GM12875 (cell line): ENCODE measurements around the gene DIP2C.
"Not testable (repeated sequence)": the region's sequence is repeated elsewhere in the genome, so short reads cannot be mapped to it uniquely, and the experiment has no call there.

Experiments
- H3K4me3 ChIP-seq: one replicate; pipeline ENCODE4 v1.5.1; 2011; ENCODE audit warnings: low read depth, low read length, control low read depth
- TF ChIP-seq, protein P1 (sequence below): IDR thresholded peaks from 2 replicates; pipeline ENCODE4 v1.5.1; 2011; ENCODE audit warnings: low read depth, mild to moderate bottlenecking, control low read depth, inconsistent platforms, low read length, moderate library complexity, borderline replicate concordance; ENCODE audit not compliant: insufficient read depth

DIP2C gene

DNA sequence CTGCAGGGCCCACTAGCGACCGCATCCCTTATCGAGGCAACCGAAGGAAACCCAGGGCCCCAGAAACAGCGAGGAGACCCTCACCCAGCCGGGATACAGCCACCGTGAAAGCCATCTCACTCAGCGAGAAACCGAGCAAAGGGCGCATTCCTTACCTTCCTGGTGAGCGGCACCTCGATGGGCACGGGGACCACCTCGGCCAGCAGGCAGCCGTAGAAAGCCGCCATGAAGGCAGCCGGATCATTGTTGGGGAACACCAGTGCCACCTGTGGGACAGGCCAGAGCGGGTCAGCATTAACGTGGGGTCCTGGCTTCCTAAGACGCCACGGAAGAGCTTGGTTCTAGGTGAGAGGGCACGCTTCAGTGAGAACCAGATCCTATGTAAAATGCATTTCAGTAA, 290.5 kb downstream of the DIP2C start:
- H3K4me3 ChIP-seq: no peak overlapping the region
- TF ChIP-seq, protein P1, sequence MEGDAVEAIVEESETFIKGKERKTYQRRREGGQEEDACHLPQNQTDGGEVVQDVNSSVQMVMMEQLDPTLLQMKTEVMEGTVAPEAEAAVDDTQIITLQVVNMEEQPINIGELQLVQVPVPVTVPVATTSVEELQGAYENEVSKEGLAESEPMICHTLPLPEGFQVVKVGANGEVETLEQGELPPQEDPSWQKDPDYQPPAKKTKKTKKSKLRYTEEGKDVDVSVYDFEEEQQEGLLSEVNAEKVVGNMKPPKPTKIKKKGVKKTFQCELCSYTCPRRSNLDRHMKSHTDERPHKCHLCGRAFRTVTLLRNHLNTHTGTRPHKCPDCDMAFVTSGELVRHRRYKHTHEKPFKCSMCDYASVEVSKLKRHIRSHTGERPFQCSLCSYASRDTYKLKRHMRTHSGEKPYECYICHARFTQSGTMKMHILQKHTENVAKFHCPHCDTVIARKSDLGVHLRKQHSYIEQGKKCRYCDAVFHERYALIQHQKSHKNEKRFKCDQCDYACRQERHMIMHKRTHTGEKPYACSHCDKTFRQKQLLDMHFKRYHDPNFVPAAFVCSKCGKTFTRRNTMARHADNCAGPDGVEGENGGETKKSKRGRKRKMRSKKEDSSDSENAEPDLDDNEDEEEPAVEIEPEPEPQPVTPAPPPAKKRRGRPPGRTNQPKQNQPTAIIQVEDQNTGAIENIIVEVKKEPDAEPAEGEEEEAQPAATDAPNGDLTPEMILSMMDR: no peak

DNA sequence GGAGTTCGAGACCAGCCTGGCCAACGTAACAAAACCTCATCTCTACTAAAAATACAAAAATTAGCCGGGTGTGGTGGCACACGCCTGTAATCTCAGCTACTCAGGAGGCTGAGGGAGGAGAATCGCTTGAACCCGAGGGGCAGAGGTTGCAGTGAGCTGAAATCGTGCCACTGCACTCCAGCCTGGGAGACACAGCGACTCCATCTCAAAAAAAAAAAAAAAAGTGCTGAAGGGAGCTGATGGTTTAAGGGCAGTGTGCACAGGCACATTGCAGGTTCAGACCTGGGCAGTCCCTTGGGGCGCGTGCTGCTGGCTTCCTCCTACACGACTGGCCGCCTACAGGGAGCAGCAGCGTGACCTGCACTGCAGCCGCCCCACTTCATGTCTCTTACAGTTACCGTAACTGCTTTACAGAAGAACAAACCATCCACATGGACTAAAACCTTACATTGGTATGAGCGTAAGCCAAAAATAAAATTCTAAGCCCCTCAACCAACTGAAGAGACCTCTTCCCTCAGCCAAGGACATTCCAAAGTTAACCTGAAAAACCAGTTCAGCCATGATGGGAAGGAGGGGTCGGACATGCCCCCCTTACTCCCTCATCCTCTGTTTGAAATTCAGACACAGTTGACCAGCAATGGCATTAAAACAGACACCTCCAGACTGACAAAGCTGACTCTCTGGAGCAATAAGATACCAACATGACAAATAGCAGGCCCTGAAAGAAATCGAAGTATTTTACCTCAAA, 292.0 kb downstream of the DIP2C start:
- TF ChIP-seq, protein P1: no peak
- H3K4me3 ChIP-seq: no peak overlapping the region

DNA sequence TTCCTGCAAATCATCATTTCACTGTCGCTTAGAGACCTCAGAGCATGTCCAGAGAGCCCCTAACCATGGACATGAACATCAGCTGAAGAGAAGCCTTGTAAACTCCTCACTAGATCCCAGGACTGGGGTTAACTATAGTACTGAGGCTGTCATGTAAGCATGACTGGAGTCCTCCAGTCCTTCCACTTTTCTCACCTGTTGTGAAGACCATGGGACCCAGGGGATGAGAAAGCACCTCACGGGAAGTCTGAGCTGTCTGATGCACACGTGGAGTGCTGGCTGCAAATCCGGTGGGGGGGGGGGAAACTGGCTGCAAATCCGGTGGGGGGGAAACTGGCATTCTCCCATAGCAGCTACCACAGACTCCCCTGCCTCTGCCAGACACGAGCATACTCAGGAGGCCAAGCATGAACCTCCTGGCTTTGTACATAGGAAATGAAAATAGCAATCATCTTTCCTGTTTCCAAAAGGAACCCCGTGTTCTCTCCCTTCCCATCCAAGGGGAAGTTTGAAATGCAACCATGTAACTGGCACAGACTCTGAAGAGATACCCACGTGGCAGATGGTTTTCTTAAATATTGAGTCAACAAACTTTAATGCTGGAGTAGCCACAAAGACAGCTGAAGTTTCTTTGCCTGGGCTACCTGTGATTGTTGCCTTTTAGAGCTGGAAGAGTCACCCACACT, 292.8 kb downstream of the DIP2C start:
- H3K4me3 ChIP-seq: no peak overlapping the region
- TF ChIP-seq, protein P1: no peak

DNA sequence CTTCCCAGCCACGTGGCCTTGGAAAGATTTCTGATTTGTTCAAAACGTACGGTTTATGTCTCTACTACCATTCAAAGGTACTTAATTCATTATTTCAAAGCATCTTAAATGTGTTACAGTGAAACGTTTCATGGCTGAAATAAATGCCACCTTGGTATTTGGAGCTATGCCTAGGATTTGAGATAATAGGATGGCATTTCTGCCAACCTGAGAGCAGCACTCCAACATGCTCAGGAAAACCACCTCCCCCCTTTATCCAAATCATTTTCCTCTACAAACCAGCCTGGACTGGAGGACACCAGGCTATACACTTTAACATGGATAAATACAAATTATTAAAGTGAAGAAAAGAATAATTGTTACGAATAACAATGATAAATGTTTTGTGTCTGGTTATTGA, 293.4 kb downstream of the DIP2C start:
- H3K4me3 ChIP-seq: no peak overlapping the region
- TF ChIP-seq, protein P1: no peak

DNA sequence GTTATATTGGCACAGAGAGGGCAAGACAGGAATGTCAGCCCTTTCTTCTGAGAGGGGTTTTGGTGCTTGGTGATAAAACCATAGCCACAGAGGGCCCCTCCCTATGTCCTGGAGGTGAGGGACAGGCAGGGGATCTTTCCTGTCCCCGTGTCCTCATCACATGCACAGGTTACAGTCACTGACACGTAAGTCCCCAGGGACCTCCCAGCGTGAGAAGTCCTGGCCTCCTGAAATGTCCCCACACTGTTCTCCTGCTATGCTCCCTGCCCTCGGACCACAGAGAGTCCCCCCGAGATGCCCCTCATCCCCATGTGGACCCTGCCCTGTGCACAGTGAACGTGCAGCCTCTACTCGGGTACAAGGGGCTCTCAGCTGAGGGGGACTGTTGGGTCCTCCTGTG, 293.8 kb downstream of the DIP2C start:
- TF ChIP-seq, protein P1: no peak
- H3K4me3 ChIP-seq: no peak overlapping the region

DNA sequence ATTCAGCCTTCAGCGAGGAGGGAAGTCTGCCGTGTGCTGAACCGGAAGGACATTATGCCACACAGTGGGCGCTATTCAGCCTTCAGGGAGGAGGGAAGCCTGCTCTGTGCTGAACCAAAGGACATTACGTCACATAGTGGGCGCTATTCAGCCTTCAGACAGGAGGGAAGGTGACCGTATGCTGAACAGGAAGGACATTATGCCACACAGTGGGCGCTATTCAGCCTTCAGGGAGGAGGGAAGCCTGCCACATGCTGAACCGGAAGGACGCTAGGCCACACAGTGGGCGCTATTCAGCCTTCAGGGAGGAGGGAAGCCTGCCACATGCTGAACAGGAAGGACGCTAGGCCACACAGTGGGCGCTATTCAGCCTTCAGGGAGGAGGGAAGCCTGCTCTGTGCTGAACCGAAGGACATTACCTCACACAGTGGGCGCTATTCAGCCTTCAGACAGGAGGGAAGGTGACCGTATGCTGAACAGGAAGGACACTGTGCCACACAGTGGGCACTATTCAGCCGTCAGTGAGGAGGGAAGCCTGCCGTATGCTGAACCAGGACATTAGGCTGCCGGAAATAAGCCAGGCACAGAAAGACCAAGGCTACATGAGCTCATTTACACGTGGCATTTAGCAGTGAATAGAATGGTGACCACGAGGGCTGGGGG, 294.9 kb downstream of the DIP2C start:
- not testable (repeated sequence) for H3K4me3 ChIP-seq

DNA sequence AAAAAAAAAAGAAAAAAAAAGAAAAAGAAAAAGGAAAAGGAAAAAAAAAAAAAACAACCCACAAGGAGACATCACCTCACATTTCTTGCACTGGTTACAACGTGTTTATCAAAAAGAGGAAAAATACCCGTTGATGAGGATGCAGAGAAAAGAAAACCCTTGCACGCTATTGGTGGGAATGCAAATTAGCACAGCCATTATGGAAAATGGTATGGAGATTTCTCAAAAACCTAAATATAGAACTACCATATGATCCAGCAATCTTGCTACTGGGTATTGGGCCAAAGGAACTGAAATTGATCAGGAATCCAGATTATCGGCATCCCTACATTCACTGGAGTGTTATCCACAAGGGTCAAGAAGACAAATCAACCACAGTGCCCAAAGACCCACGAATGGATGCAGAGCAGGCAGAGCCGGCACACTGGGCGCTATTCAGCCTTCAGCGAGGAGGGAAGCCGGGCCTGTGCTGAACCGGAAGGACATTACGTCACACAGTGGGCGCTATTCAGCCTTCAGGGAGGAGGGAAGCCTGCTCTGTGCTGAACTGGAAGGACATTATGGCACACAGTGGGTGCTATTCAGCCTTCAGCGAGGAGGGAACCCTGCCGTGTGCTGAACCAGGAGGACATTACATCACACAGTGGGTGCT, 295.6 kb downstream of the DIP2C start:
- TF ChIP-seq, protein P1: no peak
- no peak overlapping the region for H3K4me3 ChIP-seq
